B cell (primary cell): ENCODE results near the gene FAM3B. TPM values are rescaled to one million over a fixed set of nuclear protein-coding genes. Genes with fewer than 3 reads are reported as not detected.
A peak's percentile ranks its signal among the peaks of the same experiment; 100 is the strongest.

ENCODE experiments used
- ATAC-seq: fragments of 200-7000 bp; cut with Tn5 transposase; one replicate; pipeline ENCODE4 v1.10.0; 2021; ENCODE audit warnings: low read depth, mild to moderate bottlenecking, moderate number of reproducible peaks, moderate library complexity
- CTCF ChIA-PET: fragments of 350-600 bp; sonication (Branson Sonifier 250); formaldehyde crosslinking; loops from one replicate; lab custom pipeline; 2021; ENCODE audit warnings: antibody characterized with exemption, inconsistent platforms; lab: Charles Lee
- POLR2A ChIA-PET: fragments of 350-600 bp; sonication (Branson Sonifier 250); formaldehyde crosslinking; loops from one replicate; lab custom pipeline; 2021; ENCODE audit warnings: antibody characterized with exemption; lab: Charles Lee
- DNase-seq: peaks from one replicate; pipeline ENCODE4 v3.0.0; 2013
- H2AFZ ChIP-seq: 2 replicates; pipeline ENCODE4 v1.6.1; 2012; ENCODE audit warnings: mild to moderate bottlenecking, low read depth, low read length; ENCODE audit not compliant: insufficient read depth, poor library complexity, severe bottlenecking
- H3K27ac ChIP-seq, 2 donors: 1 replicate in 1 of 2; 2 replicates in 1 of 2; pipeline ENCODE4 v1.5.1; 2012 to 2013; ENCODE audit warnings: low read length in 2 of 2, mild to moderate bottlenecking in 2 of 2, moderate library complexity in 1 of 2
- H3K27me3 ChIP-seq, 4 experiments: fragments of 200-600 bp in 1 of 4; sonication (generic) in 1 of 4; replicated peaks in 1 of 4; 1 replicate in 2 of 4; 2 replicates in 2 of 4; pipeline versions ENCODE4 v1.6.1 to v1.7.0; 2013 to 2016; ENCODE audit warnings: low read length in 3 of 4, mild to moderate bottlenecking in 2 of 4, mixed read lengths in 1 of 4, moderate library complexity in 1 of 4; ENCODE audit not compliant: insufficient read depth in 4 of 4, control insufficient read depth in 3 of 4; ENCODE audit errors: control extremely low read depth in 1 of 4
- H3K36me3 ChIP-seq, 2 experiments: replicated peaks in 1 of 2; 1 replicate in 1 of 2; 2 replicates in 1 of 2; pipeline versions ENCODE4 v1.6.1 to v1.7.1; 2013; ENCODE audit warnings: low read length in 1 of 2; ENCODE audit not compliant: insufficient read depth in 2 of 2, control insufficient read depth in 1 of 2; ENCODE audit errors: control extremely low read depth in 1 of 2, extremely low read depth in 1 of 2
- H3K4me1 ChIP-seq, 2 donors: fragments of 200-600 bp in 1 of 2; sonication (generic) in 1 of 2; 1 replicate in 1 of 2; 2 replicates in 1 of 2; pipeline versions ENCODE4 v1.5.1 to v1.6.1; 2013 to 2017; ENCODE audit warnings: low read length in 2 of 2; ENCODE audit not compliant: control insufficient read depth in 2 of 2, insufficient read depth in 2 of 2
- H3K4me2 ChIP-seq: replicated peaks from 2 replicates; pipeline ENCODE3; 2012; ENCODE audit warnings: mild to moderate bottlenecking, low read depth, low read length; ENCODE audit not compliant: poor library complexity, severe bottlenecking
- H3K4me3 ChIP-seq, 5 experiments: fragments of 200-600 bp in 1 of 5; sonication (generic) in 1 of 5; 1 replicate in 3 of 5; 2 replicates in 2 of 5; pipeline versions ENCODE4 v1.5.1 to v1.7.0; 2011 to 2016; ENCODE audit warnings: low read length in 4 of 5, mild to moderate bottlenecking in 4 of 5, low read depth in 2 of 5, control low read depth in 1 of 5, moderate library complexity in 1 of 5; ENCODE audit not compliant: insufficient read depth in 1 of 5; ENCODE audit errors: control extremely low read depth in 1 of 5, extremely low read depth in 1 of 5
- H3K79me2 ChIP-seq: fragments of 200-600 bp; sonication (generic); one replicate; pipeline ENCODE4 v1.6.0; 2016; ENCODE audit warnings: low read length; ENCODE audit not compliant: control insufficient read depth, insufficient read depth
- H3K9ac ChIP-seq: fragments of 200-600 bp; sonication (generic); 2 replicates; pipeline ENCODE4 v1.6.1; 2017; ENCODE audit warnings: mild to moderate bottlenecking, low read length, moderate library complexity
- H3K9me3 ChIP-seq, 3 donors: one replicate each; pipeline versions ENCODE4 v1.6.1 to v1.7.1; 2013; ENCODE audit warnings: low read length in 2 of 3; ENCODE audit not compliant: control insufficient read depth in 2 of 3, insufficient read depth in 1 of 3; ENCODE audit errors: control extremely low read depth in 1 of 3
- H4K20me1 ChIP-seq: 2 replicates; pipeline ENCODE4 v1.6.0; 2012; ENCODE audit warnings: mild to moderate bottlenecking, low read length; ENCODE audit not compliant: insufficient read depth, control insufficient read depth, poor library complexity, severe bottlenecking
- H3K27ac Mint-ChIP-seq: one replicate; pipeline ENCODE4 v1.8.0; 2021; ENCODE audit warnings: mixed read lengths
- H3K27me3 Mint-ChIP-seq: one replicate; pipeline ENCODE4 v1.8.0; 2021; ENCODE audit warnings: mixed read lengths
- H3K4me1 Mint-ChIP-seq: one replicate; pipeline ENCODE4 v1.8.0; 2021; ENCODE audit warnings: mixed read lengths
- H3K4me3 Mint-ChIP-seq: one replicate; pipeline ENCODE4 v1.8.0; 2021; ENCODE audit warnings: mixed read lengths
- H3K9me3 Mint-ChIP-seq: one replicate; pipeline ENCODE4 v1.8.0; 2022; ENCODE audit warnings: mixed read lengths; ENCODE audit not compliant: insufficient read depth
- CTCF ChIP-seq: fragments of 200-600 bp; IDR thresholded peaks from one replicate; pipeline ENCODE4 v1.8.0; 2022; ENCODE audit warnings: antibody characterized with exemption, mild to moderate bottlenecking
- EZH2 ChIP-seq: IDR thresholded peaks from 2 replicates; pipeline ENCODE4 v1.6.1; 2012; ENCODE audit warnings: borderline replicate concordance, low read depth, mild to moderate bottlenecking, moderate library complexity, low read length; ENCODE audit not compliant: insufficient read depth, poor library complexity, severe bottlenecking
- WGBS: methylation state at CpG from one replicate; pipeline ENCODE4 v1.1.5; 2013; ENCODE audit warnings: missing lambda C conversion rate; ENCODE audit not compliant: insufficient coverage; 5-methylcytosine and 5-hydroxymethylcytosine counted together
- intact Hi-C: fragments of 100-400 bp; cut with micrococcal nuclease; formaldehyde crosslinking; loops from one replicate; pipeline ENCODE4 v1.10.0; 2022
- polyA plus RNA-seq: library from polyadenylated mRNA; depleted of rRNA; stranded (reverse); fragments of >200 nt; gene quantifications from 2 replicates; pipeline ENCODE4 v1.2.3, GENCODE V29; 2012
- total RNA-seq, 2 donors: library from RNA; stranded (reverse); fragments of 120-200 nt in 1 of 2; gene quantifications; 1 replicate in 1 of 2; 2 replicates in 1 of 2; pipeline versions ENCODE4 v1.2.3 to v1.2.4, GENCODE V29; 2013 to 2022

Gene FAM3B
- total and polyA plus RNA-seq, 2 donors (not counting 1 experiment from before 2014, with no cell fraction given) = 0.09 TPM; not detected in 1

GRCh38 chr21:41371685-41372030 is 55.1 kb downstream of the FAM3B start:
- Mint-ChIP-seq H3K27me3 (no peaks in the 10 kb centered on the region), H3K9me3 (no peaks in the 10 kb centered on the region), H3K4me1 (peaks cover 55% of the 10 kb centered on the region), H3K4me3 (no peak overlapping the region), H3K27ac (no peak overlapping the region)
- no peak for TF ChIP-seq CTCF
- TF ChIP-seq EZH2 = no peak
- H2AFZ ChIP-seq = no peak overlapping the region
- DNase-seq (no peak), ATAC-seq (no peak)
- no peaks in the 10 kb centered on the region for H3K9me3 ChIP-seq
- no peaks in the 10 kb centered on the region for H3K27me3 ChIP-seq
- H3K79me2 ChIP-seq = peaks cover 63% of the 10 kb centered on the region
- no peak overlapping the region for H3K27ac ChIP-seq
- intact Hi-C loops = no loop called here
- peaks cover 0 to 16% of the 10 kb centered on the region in 2 experiments for H3K36me3 ChIP-seq
- ChIA-PET POLR2A (no interaction called here), CTCF (interaction anchor here (1.0 to 2.6 kb wide), 2 partner anchors 89 to 201 kb away, joined by 3 to 13 read pairs; no protein-coding TSS in a partner anchor)
- H3K4me3 ChIP-seq = peak overlapping the region in 1 of 5 experiments; percentile 17
- peaks cover 24% of the 10 kb centered on the region for H4K20me1 ChIP-seq
- H3K9ac ChIP-seq = no peak overlapping the region
- H3K4me2 ChIP-seq = peak overlapping the region; percentile 80
- 99% methylated on average over 7 of the region's 7 CpGs for WGBS
- peaks cover 44 to 48% of the 10 kb centered on the region in 2 donors for H3K4me1 ChIP-seq

GRCh38 chr21:41373253-41373652 is 56.7 kb downstream of the FAM3B start:
- no peak overlapping the region for H3K9ac ChIP-seq
- DNase-seq (no peak), ATAC-seq (no peak)
- H3K27ac Mint-ChIP-seq = no peak overlapping the region
- TF ChIP-seq CTCF (no peak), EZH2 (no peak)
- peaks cover 0 to 3% (median 0%) of the 10 kb centered on the region in 3 donors for H3K9me3 ChIP-seq
- no peak overlapping the region for H3K4me2 ChIP-seq
- POLR2A ChIA-PET = interaction anchor here (0.7 kb wide), 1 partner anchor 24 kb away, joined by 7 read pairs; no protein-coding TSS in a partner anchor
- H3K79me2 ChIP-seq = peaks cover 67% of the 10 kb centered on the region
- no peak overlapping the region for H3K27ac ChIP-seq
- H2AFZ ChIP-seq = no peak overlapping the region
- H3K27me3 ChIP-seq = no peaks in the 10 kb centered on the region
- intact Hi-C loops = no loop called here
- H3K4me3 ChIP-seq = no peak overlapping the region
- no peak overlapping the region for H3K4me3 Mint-ChIP-seq
- peaks cover 24% of the 10 kb centered on the region for H4K20me1 ChIP-seq
- H3K4me1 ChIP-seq = peaks cover 28 to 32% of the 10 kb centered on the region in 2 donors
- H3K9me3 Mint-ChIP-seq = no peaks in the 10 kb centered on the region
- peaks cover 39% of the 10 kb centered on the region for H3K4me1 Mint-ChIP-seq
- 75% methylated on average over 4 of the region's 4 CpGs for WGBS
- CTCF ChIA-PET = interaction anchor here (2.6 kb wide), 1 partner anchor 90 kb away, joined by 13 read pairs; no protein-coding TSS in a partner anchor
- H3K36me3 ChIP-seq = peaks cover 0 to 32% of the 10 kb centered on the region in 2 experiments
- H3K27me3 Mint-ChIP-seq = no peaks in the 10 kb centered on the region
